Sigmoid colon (tissue), 7 donors: ENCODE results near the gene LTA. TPM values are rescaled to one million over a fixed set of nuclear protein-coding genes. Genes with fewer than 3 reads are reported as not detected.

ENCODE experiments used
- DNase-seq: peaks from one replicate; pipeline ENCODE4 v3.0.0-alpha.2; 2019
- H3K27ac ChIP-seq, 4 donors: fragments of 200-600 bp; sonication (generic); one replicate each; pipeline ENCODE4 v1.5.1; 2016 to 2019; ENCODE audit warnings: mild to moderate bottlenecking in 1 of 4
- H3K27me3 ChIP-seq, 3 donors: fragments of 200-600 bp; sonication (generic); one replicate each; pipeline ENCODE4 v1.5.1; 2019; ENCODE audit warnings: mild to moderate bottlenecking in 1 of 3
- H3K36me3 ChIP-seq, 4 donors: fragments of 200-600 bp; sonication (generic); one replicate each; pipeline ENCODE4 v1.5.1; 2016 to 2019
- H3K4me1 ChIP-seq, 4 donors: fragments of 200-600 bp; sonication (generic); one replicate each; pipeline ENCODE4 v1.5.1; 2017 to 2019
- H3K4me3 ChIP-seq, 4 donors: fragments of 200-600 bp; sonication (generic); one replicate each; pipeline ENCODE4 v1.5.1; 2017 to 2019; ENCODE audit warnings: mild to moderate bottlenecking in 2 of 4, moderate library complexity in 1 of 4
- H3K9me3 ChIP-seq, 4 donors: fragments of 200-600 bp in 3 of 4; sonication (generic) in 3 of 4; one replicate each; pipeline versions ENCODE4 v1.5.1 to v1.6.1; 2013 to 2019
- CTCF ChIP-seq, 4 experiments: fragments of 450-650 bp in 3 of 4; fragments of 200-600 bp in 1 of 4; IDR thresholded peaks; one replicate each; pipeline ENCODE4 v1.5.1; 2016 to 2019; ENCODE audit warnings: antibody characterized with exemption in 4 of 4, mild to moderate bottlenecking in 3 of 4, moderate library complexity in 2 of 4
- EP300 ChIP-seq, 4 donors: sonication (generic); formaldehyde crosslinking; IDR thresholded peaks; one replicate each; pipeline ENCODE4 v1.6.1; 2017; ENCODE audit warnings: antibody characterized with exemption in 4 of 4
- POLR2A ChIP-seq, 2 donors: fragments of 450-650 bp; IDR thresholded peaks; one replicate each; pipeline ENCODE4 v1.6.1; 2016; ENCODE audit warnings: antibody characterized with exemption in 2 of 2, mild to moderate bottlenecking in 2 of 2, moderate library complexity in 2 of 2
- POLR2AphosphoS5 ChIP-seq, 4 donors: sonication (generic); formaldehyde crosslinking; IDR thresholded peaks; one replicate each; pipeline ENCODE4 v1.6.1; 2017; ENCODE audit warnings: antibody characterized with exemption in 4 of 4
- WGBS, 2 donors: extraction: QIAGEN DNeasy Blood & Tissue Kit; methylation state at CpG; one replicate each; pipeline ENCODE4 v1.1.7; 2013; 5-methylcytosine and 5-hydroxymethylcytosine counted together
- intact Hi-C: fragments of 100-400 bp; cut with DNase I; formaldehyde crosslinking; loops from one replicate; pipeline ENCODE4 v1.15.1; 2023
- polyA plus RNA-seq, 3 donors: library from polyadenylated mRNA; stranded (reverse); fragments of 200-250 nt; gene quantifications; one replicate each; pipeline ENCODE4 v1.2.3, GENCODE V29; 2013
- total RNA-seq, 4 donors: library from RNA; depleted of rRNA; stranded (reverse); fragments of >200 nt; gene quantifications; one replicate each; pipeline ENCODE4 v1.1.0, GENCODE V29; 2016
- donor health status: healthy with polysubstance abuse.
- donor health status: Bipolar disorder and iron deficiency.
- donor health status: healthy.

LTA gene
- total and polyA plus RNA-seq, 7 donors, result 3.6 TPM; not detected in 6

- H3K4me1 ChIP-seq, result no peaks in the 10 kb centered on the region
- no peak for TF ChIP-seq CTCF (IDR thresholded peaks at IDR 0.05)
- TF ChIP-seq EP300 (IDR thresholded peaks at IDR 0.05), result no peak
- no peak for TF ChIP-seq POLR2A (IDR thresholded peaks at IDR 0.05)
- no peak for TF ChIP-seq POLR2AphosphoS5 (IDR thresholded peaks at IDR 0.05)
- intact Hi-C loops, result no loop called here
- no peaks in the 10 kb centered on the region for H3K27me3 ChIP-seq
- peaks cover 46 to 77% (median 69%) of the 10 kb centered on the region in 4 donors for H3K36me3 ChIP-seq
- no peaks in the 10 kb centered on the region for H3K9me3 ChIP-seq
- 54 to 75% methylated on average over 9 of the region's 9 CpGs for WGBS, 2 donors
- H3K27ac ChIP-seq, result peak overlapping the region in 1 of 4 donors; percentile 6
- H3K4me3 ChIP-seq, result no peak overlapping the region
- no peak for DNase-seq
Observed at GRCh38 chr6:31531771-31532643, 40.1 kb upstream of the LTA start.

GRCh38 chr6:31532644-31533454 is 39.2 kb upstream of the LTA start:
- 57 to 79% methylated on average over 9 of the region's 9 CpGs for WGBS, 2 donors
- H3K27ac ChIP-seq, result peak overlapping the region in 1 of 4 donors; percentile 6

GRCh38 chr6:31533455-31533841 is 38.6 kb upstream of the LTA start:
- Histone ChIP-seq H3K4me3 (no peak overlapping the region), H3K36me3 (peaks cover 46 to 91% (median 81%) of the 10 kb centered on the region in 4 donors), H3K9me3 (no peaks in the 10 kb centered on the region), H3K4me1 (peaks cover 0 to 4% (median 2%) of the 10 kb centered on the region in 4 donors), H3K27me3 (no peaks in the 10 kb centered on the region), H3K27ac (no peak overlapping the region)
- 85 to 88% methylated on average over 1 of the region's 1 CpG for WGBS, 2 donors
- intact Hi-C loops, result no loop called here
- TF ChIP-seq EP300 (IDR thresholded peaks at IDR 0.05), result no peak
- TF ChIP-seq POLR2A (IDR thresholded peaks at IDR 0.05), result no peak
- TF ChIP-seq POLR2AphosphoS5 (IDR thresholded peaks at IDR 0.05), result no peak
- TF ChIP-seq CTCF (IDR thresholded peaks at IDR 0.05), result no peak
- no peak for DNase-seq

More at GRCh38 chr6:31532644-31533454, 39.2 kb upstream of the LTA start:
- intact Hi-C loops, result no loop called here
- no peak for DNase-seq
- no peaks in the 10 kb centered on the region for H3K4me1 ChIP-seq
- no peaks in the 10 kb centered on the region for H3K27me3 ChIP-seq
- no peak overlapping the region for H3K4me3 ChIP-seq
- no peaks in the 10 kb centered on the region for H3K9me3 ChIP-seq
- peaks cover 46 to 85% (median 76%) of the 10 kb centered on the region in 4 donors for H3K36me3 ChIP-seq
- no peak for TF ChIP-seq POLR2AphosphoS5 (IDR thresholded peaks at IDR 0.05)
- no peak for TF ChIP-seq CTCF (IDR thresholded peaks at IDR 0.05)
- no peak for TF ChIP-seq POLR2A (IDR thresholded peaks at IDR 0.05)
- TF ChIP-seq EP300 (IDR thresholded peaks at IDR 0.05), result no peak

DNA sequence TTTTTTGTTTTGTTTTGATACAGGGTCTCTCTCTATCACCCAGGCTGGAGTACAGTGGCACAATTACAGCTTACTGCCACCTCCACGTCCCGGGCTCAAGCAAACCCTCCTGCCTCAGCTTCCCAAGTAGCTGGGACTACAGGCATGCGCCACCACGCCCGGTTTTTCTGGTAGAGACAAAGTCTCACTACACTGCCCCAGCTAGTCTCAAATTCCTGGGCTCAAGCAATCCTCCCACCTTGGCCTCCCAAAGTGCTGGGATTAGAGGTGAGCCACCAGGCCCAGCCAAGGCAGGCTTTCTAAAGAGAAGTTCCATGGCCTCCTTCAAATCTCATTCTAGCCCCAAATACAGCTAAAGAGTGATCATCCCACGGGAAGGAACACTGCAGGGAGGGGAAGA is 38.1 kb upstream of the LTA start:
- no peak overlapping the region for H3K27ac ChIP-seq
- 89 to 94% methylated on average over 6 of the region's 6 CpGs for WGBS, 2 donors
- H3K9me3 ChIP-seq, result no peaks in the 10 kb centered on the region
- no peak for DNase-seq
- peaks cover 0 to 10% (median 8%) of the 10 kb centered on the region in 4 donors for H3K4me1 ChIP-seq
- intact Hi-C loops, result no loop called here
- peaks cover 52 to 97% (median 87%) of the 10 kb centered on the region in 4 donors for H3K36me3 ChIP-seq
- H3K27me3 ChIP-seq, result no peaks in the 10 kb centered on the region
- no peak for TF ChIP-seq EP300 (IDR thresholded peaks at IDR 0.05)
- no peak for TF ChIP-seq POLR2A (IDR thresholded peaks at IDR 0.05)
- TF ChIP-seq POLR2AphosphoS5 (IDR thresholded peaks at IDR 0.05), result no peak
- no peak for TF ChIP-seq CTCF (IDR thresholded peaks at IDR 0.05)
- no peak overlapping the region for H3K4me3 ChIP-seq
